Vagina (tissue), 2 donors: ENCODE measurements around the gene PDE3B.

Experiments used
- POLR2A ChIP-seq, 2 donors: fragments of 450-650 bp; IDR thresholded peaks; one replicate each; pipeline ENCODE4 v1.6.1; 2017; ENCODE audit warnings: antibody characterized with exemption in 2 of 2, mild to moderate bottlenecking in 2 of 2, moderate library complexity in 2 of 2
- POLR2AphosphoS5 ChIP-seq, 2 donors: sonication (generic); formaldehyde crosslinking; IDR thresholded peaks; one replicate each; pipeline ENCODE4 v1.9.0; 2017; ENCODE audit warnings: antibody characterized with exemption in 2 of 2, mild to moderate bottlenecking in 2 of 2, low read depth in 1 of 2; ENCODE audit not compliant: insufficient read depth in 1 of 2

DNA sequence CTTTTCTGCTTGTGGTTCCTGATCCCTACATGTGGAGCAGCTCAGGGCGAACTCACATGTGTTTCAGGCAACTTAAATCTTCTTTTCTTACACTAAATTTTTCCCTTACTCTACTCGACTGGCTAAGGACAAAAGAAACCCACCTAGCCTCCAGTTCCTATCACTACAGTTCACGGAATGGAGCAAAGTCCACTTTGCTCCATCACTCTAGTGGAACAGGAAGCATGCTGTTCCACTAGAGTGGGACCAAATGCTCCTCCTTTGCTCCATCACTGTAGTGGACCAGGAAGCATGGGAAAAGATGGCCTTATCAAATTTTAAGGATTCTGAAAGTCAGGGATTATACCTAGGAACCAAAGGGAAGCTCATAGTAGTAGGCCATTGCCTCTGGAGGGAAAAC is 36.1 kb downstream of the PDE3B start:
- TF ChIP-seq POLR2A (IDR thresholded peaks at IDR 0.05), result no peak
- no peak for TF ChIP-seq POLR2AphosphoS5 (IDR thresholded peaks at IDR 0.05; ENCODE audit: insufficient read depth in 1 of 2, low read depth in 1 of 2)
